ENCODE data around the gene BHLHE41. TPM values are rescaled to one million over a fixed set of nuclear protein-coding genes. Genes with fewer than 3 reads are reported as not detected.

Gene BHLHE41
- total and polyA plus RNA-seq, 8 donors, result 3.8 to 29.4 (median 10.9) TPM

DNA sequence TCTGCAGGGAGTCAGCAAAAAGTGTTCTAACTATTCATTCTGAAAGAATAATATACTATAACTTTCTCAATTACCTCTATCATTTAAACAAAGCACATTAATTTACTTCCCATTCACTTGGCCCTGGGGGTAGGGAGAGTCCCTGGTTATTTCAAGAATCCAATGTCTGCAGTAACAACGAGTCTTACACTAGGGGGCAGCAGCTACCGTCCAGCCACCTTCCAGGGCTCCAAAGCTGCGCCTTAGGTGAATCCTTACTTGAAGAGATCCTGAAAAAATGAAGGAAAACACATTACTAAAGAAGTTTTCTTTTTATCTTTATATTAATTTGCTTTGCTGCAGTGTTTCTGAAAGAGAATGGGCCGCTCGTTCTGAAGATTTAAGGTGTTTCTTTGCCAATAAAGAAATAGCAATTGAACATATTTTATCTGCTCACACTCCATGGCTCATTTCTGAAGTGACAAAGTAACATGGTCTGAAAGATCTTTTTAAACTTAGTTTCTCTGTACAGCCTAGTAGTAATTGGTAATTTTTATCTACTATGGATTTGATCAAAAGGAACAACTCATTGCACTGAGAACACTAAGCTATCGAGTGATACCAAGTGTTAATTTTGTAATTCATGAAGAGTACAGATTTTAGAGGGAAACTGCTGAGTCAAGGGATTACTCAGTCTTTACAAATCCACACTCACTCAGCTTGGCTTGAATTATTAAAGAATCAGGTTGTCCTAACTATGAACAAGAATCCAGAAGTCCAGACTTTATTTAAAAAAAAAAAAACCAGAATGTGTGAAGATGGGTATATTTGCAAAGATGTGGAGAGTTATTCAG, 27.6 kb downstream of the BHLHE41 start:
- intact Hi-C loops (cut with DNase I), result no loop called here
- 9 to 10% methylated on average over 6 of the region's 6 CpGs for WGBS, 2 donors
- peak; percentile 96 for FAIRE-seq

DNA sequence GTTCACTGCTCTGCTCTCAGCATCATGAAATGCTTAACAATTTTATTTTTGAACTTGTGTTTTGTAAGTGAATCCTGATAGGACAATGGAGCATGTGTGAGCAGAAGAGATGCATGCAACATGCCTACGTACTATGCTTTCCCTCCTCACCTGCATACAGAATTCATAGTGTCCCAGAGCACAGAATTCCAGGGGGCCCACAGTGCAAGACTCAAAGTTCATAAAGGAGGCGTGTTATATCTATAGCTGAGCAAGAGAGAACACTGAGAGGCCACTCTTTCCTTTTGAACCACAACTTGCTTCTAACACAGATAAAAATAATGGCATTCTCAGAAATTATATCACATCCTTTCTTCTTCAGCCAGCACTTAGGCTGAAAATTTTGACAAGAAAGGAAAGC, 28.8 kb downstream of the BHLHE41 start:
- no peak for FAIRE-seq
- TF ChIP-seq CTCF (IDR thresholded peaks at IDR 0.05), result no peak
- Histone ChIP-seq H3K27me3 (no peaks in the 10 kb centered on the region), H3K27ac (no peak overlapping the region), H3K9me3 (no peaks in the 10 kb centered on the region), H3K36me3 (no peaks in the 10 kb centered on the region), H3K4me1 (peaks cover 0 to 6% (median 0%) of the 10 kb centered on the region in 3 donors), H3K4me3 (no peak overlapping the region)
- 88 to 93% methylated on average over 2 of the region's 2 CpGs for WGBS, 2 donors
- no peak for ATAC-seq
- intact Hi-C loops (cut with DNase I), result no loop called here
- no peak for DNase-seq

More for the DNA sequence above, 27.6 kb downstream of the BHLHE41 start:
- Histone ChIP-seq H3K4me3 (no peak overlapping the region), H3K4me1 (peaks cover 9 to 12% (median 9%) of the 10 kb centered on the region in 3 donors), H3K27me3 (no peaks in the 10 kb centered on the region), H3K27ac (no peak overlapping the region), H3K9me3 (no peaks in the 10 kb centered on the region), H3K36me3 (no peaks in the 10 kb centered on the region)
- peak; percentile 84 to 94 (median 90) for ATAC-seq
- TF ChIP-seq CTCF (IDR thresholded peaks at IDR 0.05), result peak; percentile 65 to 92 (median 84)
- DNase-seq, result peak; percentile 56 to 73 (median 61)

GRCh38 chr12:26095186-26095585, 29.7 kb downstream of the BHLHE41 start:
- Histone ChIP-seq H3K36me3 (no peaks in the 10 kb centered on the region), H3K4me3 (no peak overlapping the region), H3K4me1 (no peaks in the 10 kb centered on the region), H3K27ac (no peak overlapping the region), H3K9me3 (no peaks in the 10 kb centered on the region), H3K27me3 (no peaks in the 10 kb centered on the region)
- ATAC-seq, result no peak
- intact Hi-C loops (cut with DNase I), result no loop called here
- TF ChIP-seq CTCF (IDR thresholded peaks at IDR 0.05), result no peak
- FAIRE-seq, result no peak
- WGBS, 2 donors, result 93 to 94% methylated on average over 2 of the region's 2 CpGs
- DNase-seq, result no peak

GRCh38 chr12:26092346-26093105, 32.3 kb downstream of the BHLHE41 start:
- no peak overlapping the region for H3K4me3 ChIP-seq
- ATAC-seq (no peak), FAIRE-seq (no peak), DNase-seq (no peak)
- intact Hi-C loops (cut with DNase I), result no loop called here
- no peaks in the 10 kb centered on the region for H3K36me3 ChIP-seq
- no peaks in the 10 kb centered on the region for H3K27me3 ChIP-seq
- WGBS, 2 donors, result 80 to 85% methylated on average over 4 of the region's 4 CpGs
- H3K4me1 ChIP-seq, result no peaks in the 10 kb centered on the region
- no peak for TF ChIP-seq CTCF (IDR thresholded peaks at IDR 0.05)
- no peak overlapping the region for H3K27ac ChIP-seq
- no peaks in the 10 kb centered on the region for H3K9me3 ChIP-seq
